Ramos (cell line): ENCODE results near the gene USP17L28.
"Not testable (repeated sequence)": the region's sequence is repeated elsewhere in the genome, so short reads cannot be mapped to it uniquely, and the experiment has no call there.

Source experiments
- in situ Hi-C: fragments of 300-500 bp; cut with MboI; formaldehyde crosslinking; loops from one replicate; pipeline ENCODE4 v1.14.3; 2022; ENCODE audit warnings: low sequenced_read_pairs; ENCODE audit not compliant: unreplicated experiment

USP17L28 gene

GRCh38 chr4:9348593-9348992 is at the start of gene USP17L28:
TSS of gene USP17L28 (plus strand) at chr4:9348893. CDS start at chr4:9348893, 0 bp downstream.
- in situ Hi-C loops, result not testable (repeated sequence)

- in situ Hi-C loops, result not testable (repeated sequence)
Observed at GRCh38 chr4:9324191-9324590, 24.5 kb upstream of the USP17L28 start.

GRCh38 chr4:9324865-9325264 is 23.8 kb upstream of the USP17L28 start, which contains the start of gene USP17L24:
TSS of gene USP17L24 (plus strand) at chr4:9325165. CDS start at chr4:9325165, 0 bp downstream.
- in situ Hi-C loops, result not testable (repeated sequence)

- in situ Hi-C loops, result not testable (repeated sequence)
Observed at GRCh38 chr4:9329611-9330010, 19.1 kb upstream of the USP17L28 start, which contains the start of gene USP17L25. TSS of gene USP17L25 (plus strand) at chr4:9329911. CDS start at chr4:9329911, 0 bp downstream.

- in situ Hi-C loops, result not testable (repeated sequence)
Observed at GRCh38 chr4:9334358-9334757, 14.3 kb upstream of the USP17L28 start, which contains the start of gene USP17L26. TSS of gene USP17L26 (plus strand) at chr4:9334658. CDS start at chr4:9334658, 0 bp downstream.

- in situ Hi-C loops, result not testable (repeated sequence)
Observed at GRCh38 chr4:9339103-9339502, 9.6 kb upstream of the USP17L28 start, which contains the start of gene USP17L5. TSS of gene USP17L5 (plus strand) at chr4:9339403. CDS start at chr4:9339403, 0 bp downstream.

GRCh38 chr4:9343848-9344247 is 4.8 kb upstream of the USP17L28 start, which contains the start of gene USP17L27:
TSS of gene USP17L27 (plus strand) at chr4:9344148. CDS start at chr4:9344148, 0 bp downstream.
- in situ Hi-C loops, result not testable (repeated sequence)

- in situ Hi-C loops, result not testable (repeated sequence)
Observed at GRCh38 chr4:9350866-9351265, 2.2 kb downstream of the USP17L28 start.

- in situ Hi-C loops, result not testable (repeated sequence)
Observed at GRCh38 chr4:9353338-9353737, 4.6 kb downstream of the USP17L28 start, which contains the start of gene USP17L29. TSS of gene USP17L29 (plus strand) at chr4:9353638. CDS start at chr4:9353638, 0 bp downstream.

GRCh38 chr4:9362829-9363228 is 14.1 kb downstream of the USP17L28 start, which contains the start of gene USP17L30:
TSS of gene USP17L30 (plus strand) at chr4:9363129. CDS start at chr4:9363129, 0 bp downstream.
- in situ Hi-C loops, result not testable (repeated sequence)

- in situ Hi-C loops, result not testable (repeated sequence)
Observed at GRCh38 chr4:9379881-9380280, 31.2 kb downstream of the USP17L28 start.

- in situ Hi-C loops, result not testable (repeated sequence)
Observed at GRCh38 chr4:9381012-9381534, 32.4 kb downstream of the USP17L28 start.

- in situ Hi-C loops, result no loop called here
Observed at GRCh38 chr4:9384126-9384525, 35.4 kb downstream of the USP17L28 start.

- in situ Hi-C loops, result not testable (repeated sequence)
Observed at GRCh38 chr4:9389001-9389400, 40.3 kb downstream of the USP17L28 start.
